ENCODE measurements around the gene GAS2L1. TPM values are rescaled to one million over a fixed set of nuclear protein-coding genes. Genes with fewer than 3 reads are reported as not detected.

The GAS2L1 gene
- total RNA-seq, 1 experiment from 2014 or later: 68.8 TPM

- Histone ChIP-seq H3K36me3 (ENCODE audit: control insufficient read depth, insufficient read depth, low read length) (no peaks in the 10 kb centered on the region), H3K9me3 (ENCODE audit: control insufficient read depth, insufficient read depth, low read depth, low read length) (no peaks in the 10 kb centered on the region), H3K27me3 (ENCODE audit: control insufficient read depth, insufficient read depth, low read length) (no peaks in the 10 kb centered on the region), H3K4me1 (ENCODE audit: control insufficient read depth, insufficient read depth, low read length) (no peaks in the 10 kb centered on the region), H3K27ac (ENCODE audit: low read length) (no peak overlapping the region), H3K4me3 (ENCODE audit: low read depth in 2 of 2, low read length in 2 of 2) (no peak overlapping the region)
- no peak for TF ChIP-seq POLR2AphosphoS5 (IDR thresholded peaks at IDR 0.05; ENCODE audit: low read depth, low read length)
- TF ChIP-seq CTCF (IDR thresholded peaks at IDR 0.05): peak; percentile 44
- POLR2A ChIA-PET: no interaction called here
- ATAC-seq (peak; percentile 64; the same call in 1 of the 2 replicates), DNase-seq (ENCODE audit: low read depth, low spot score) (no peak)
- in situ Hi-C loops (cut with HindIII; ENCODE audit: low pct_unique_long_range_greater_than_20kb, low sequenced_read_pairs) (no loop called here), intact Hi-C loops (cut with micrococcal nuclease; ENCODE audit: unreplicated experiment) (no loop called here)
- no TSS peak for BruUV-seq (replicated peaks)
- CTCF ChIA-PET: no interaction called here
Observed at GRCh38 chr22:29320546-29320945, 14.1 kb downstream of the GAS2L1 start.

GRCh38 chr22:29323641-29324040, 17.2 kb downstream of the GAS2L1 start:
- H3K27ac ChIP-seq (ENCODE audit: low read length): no peak overlapping the region
- H3K27me3 ChIP-seq (ENCODE audit: control insufficient read depth, insufficient read depth, low read length): no peaks in the 10 kb centered on the region
- no peak for TF ChIP-seq POLR2AphosphoS5 (IDR thresholded peaks at IDR 0.05; ENCODE audit: low read depth, low read length)
- TF ChIP-seq SIN3A (IDR thresholded peaks at IDR 0.05; ENCODE audit: borderline replicate concordance, insufficient read depth, low read depth, low read length): no peak
- no peak for TF ChIP-seq REST (IDR thresholded peaks at IDR 0.05; ENCODE audit: insufficient read depth in 1 of 2, low read depth in 2 of 2, low read length in 1 of 2)
- no peak for TF ChIP-seq TCF7L2 (IDR thresholded peaks at IDR 0.05; ENCODE audit: low read depth, low read length)
- TF ChIP-seq CTCF (IDR thresholded peaks at IDR 0.05): no peak
- no peaks in the 10 kb centered on the region for H3K9me3 ChIP-seq (ENCODE audit: control insufficient read depth, insufficient read depth, low read depth, low read length)
- ChIA-PET CTCF (no interaction called here), POLR2A (interaction anchor here (0.6 kb wide), 1 partner anchor 103 kb away, joined by 12 read pairs; no protein-coding TSS in a partner anchor)
- H3K4me3 ChIP-seq (ENCODE audit: low read depth in 2 of 2, low read length in 2 of 2): no peak overlapping the region
- no TSS peak for BruUV-seq (replicated peaks)
- H3K4me1 ChIP-seq (ENCODE audit: control insufficient read depth, insufficient read depth, low read length): no peaks in the 10 kb centered on the region
- no peaks in the 10 kb centered on the region for H3K36me3 ChIP-seq (ENCODE audit: control insufficient read depth, insufficient read depth, low read length)
- in situ Hi-C loops (cut with HindIII; ENCODE audit: low pct_unique_long_range_greater_than_20kb, low sequenced_read_pairs) (no loop called here), intact Hi-C loops (cut with micrococcal nuclease; ENCODE audit: unreplicated experiment) (no loop called here)
- ATAC-seq (no peak), DNase-seq (ENCODE audit: low read depth, low spot score) (no peak)
